NCI-H146 treated with DMSO at 0.1 percent for 48 hours (cell line): ENCODE measurements around the gene GPC6.
A peak's percentile ranks its signal among the peaks of the same experiment; 100 is the strongest.

ENCODE experiments used
- DNase-seq: peaks from one replicate; lab custom pipeline; 2025; ENCODE audit not compliant: unreplicated experiment; lab: John Stamatoyannopoulos, UW

GPC6 gene

GRCh38 chr13:93496985-93497673 lies 270.5 kb downstream of the GPC6 start:
- peak; percentile 65 for DNase-seq

- DNase-seq = no peak
Observed at GRCh38 chr13:93499991-93500390, 273.4 kb downstream of the GPC6 start.

- no peak for DNase-seq
Observed at GRCh38 chr13:93502071-93502470, 275.5 kb downstream of the GPC6 start.

- no peak for DNase-seq
Observed at GRCh38 chr13:93502987-93503615, 276.5 kb downstream of the GPC6 start.

- no peak for DNase-seq
Observed at GRCh38 chr13:93505104-93505952, 278.7 kb downstream of the GPC6 start.

GRCh38 chr13:93511011-93511410 lies 284.4 kb downstream of the GPC6 start:
- DNase-seq = no peak

GRCh38 chr13:93515267-93515666 lies 288.7 kb downstream of the GPC6 start:
- no peak for DNase-seq

- no peak for DNase-seq
Observed at GRCh38 chr13:93517658-93518057, 291.1 kb downstream of the GPC6 start.

- no peak for DNase-seq
Observed at GRCh38 chr13:93521307-93521706, 294.7 kb downstream of the GPC6 start.

GRCh38 chr13:93522501-93522900 lies 295.9 kb downstream of the GPC6 start:
- DNase-seq = no peak

GRCh38 chr13:93525087-93525486 lies 298.5 kb downstream of the GPC6 start:
- DNase-seq = no peak

GRCh38 chr13:93527748-93528297 lies 301.2 kb downstream of the GPC6 start:
- DNase-seq = no peak

- no peak for DNase-seq
Observed at GRCh38 chr13:93529961-93530360, 303.4 kb downstream of the GPC6 start.

- DNase-seq = no peak
Observed at GRCh38 chr13:93534181-93534700, 307.6 kb downstream of the GPC6 start.

- DNase-seq = no peak
Observed at GRCh38 chr13:93535251-93535650, 308.6 kb downstream of the GPC6 start.

GRCh38 chr13:93539914-93540313 lies 313.3 kb downstream of the GPC6 start:
- no peak for DNase-seq

- no peak for DNase-seq
Observed at GRCh38 chr13:93547886-93548285, 321.3 kb downstream of the GPC6 start.

- no peak for DNase-seq
Observed at GRCh38 chr13:93549326-93550005, 322.9 kb downstream of the GPC6 start.

- no peak for DNase-seq
Observed at GRCh38 chr13:93550236-93550635, 323.6 kb downstream of the GPC6 start.

GRCh38 chr13:93552596-93552995 lies 326.0 kb downstream of the GPC6 start:
- DNase-seq = no peak

GRCh38 chr13:93554514-93554913 lies 327.9 kb downstream of the GPC6 start:
- no peak for DNase-seq
